ENCODE data around the gene FXYD7.

The FXYD7 gene

GRCh38 chr19:35202722-35203688, 60.0 kb downstream of the FXYD7 start:
- no peak for DNase-seq (ENCODE audit: low read depth)
